ENCODE data around the gene ZG16. TPM values are rescaled to one million over a fixed set of nuclear protein-coding genes. Genes with fewer than 3 reads are reported as not detected.
A peak's percentile ranks its signal among the peaks of the same experiment; 100 is the strongest.

ZG16 gene
- total and polyA plus RNA-seq, 3 experiments from 2014 or later = not detected

GRCh38 chr16:29804020-29804419 lies 26.0 kb downstream of the ZG16 start:
- Histone ChIP-seq H3K4me3 (ENCODE audit: low read length) (no peak overlapping the region), H3K4me1 (ENCODE audit: insufficient read depth, low read length) (peaks cover 21% of the 10 kb centered on the region), H3K9me3 (ENCODE audit: low read length) (no peaks in the 10 kb centered on the region), H3K36me3 (ENCODE audit: insufficient read depth, low read length) (peaks cover 19% of the 10 kb centered on the region), H3K27me3 (ENCODE audit: insufficient read depth, low read length, poor library complexity, severe bottlenecking) (no peaks in the 10 kb centered on the region), H3K27ac (ENCODE audit: low read depth, low read length) (peak overlapping the region; percentile 95)
- H3K4me1 Mint-ChIP-seq = peaks cover 30 to 35% (median 33%) of the 10 kb centered on the region in 3 donors
- H3K4me3 Mint-ChIP-seq = peak overlapping the region; percentile 90 to 100 (median 97)
- peaks cover 3 to 54% (median 4%) of the 10 kb centered on the region in 3 donors for H3K36me3 Mint-ChIP-seq
- H3K27ac Mint-ChIP-seq = peak overlapping the region; percentile 94 to 99 (median 98)
- ChIA-PET POLR2A (interaction anchor here (0.6 to 2.6 kb wide), 6 partner anchors 12 to 102 kb away, joined by 4 to 21 read pairs (median 7); partner anchors contain the start of genes KIF22 and PAGR1), CTCF (interaction anchor here (0.7 to 7.5 kb wide), 10 partner anchors 9 to 103 kb away, joined by 3 to 42 read pairs (median 4); partner anchors contain the start of genes KIF22 and PAGR1)
- H3K27me3 Mint-ChIP-seq = peaks cover 0 to 4% of the 10 kb centered on the region in 2 donors
- DNase-seq = no peak
- no peaks in the 10 kb centered on the region for H3K9me3 Mint-ChIP-seq

- Mint-ChIP-seq H3K4me1 (peaks cover 32 to 38% (median 38%) of the 10 kb centered on the region in 3 donors), H3K27ac (peak overlapping the region; percentile 94 to 100 (median 99)), H3K4me3 (peak overlapping the region; percentile 93 to 100 (median 98)), H3K36me3 (peaks cover 3 to 50% (median 4%) of the 10 kb centered on the region in 3 donors), H3K27me3 (peaks cover 0 to 4% of the 10 kb centered on the region in 2 donors), H3K9me3 (no peaks in the 10 kb centered on the region)
- ChIA-PET CTCF (interaction anchor here (0.7 to 7.5 kb wide), 8 partner anchors 9 to 104 kb away, joined by 3 to 42 read pairs (median 6); partner anchors contain the start of genes KIF22 and PAGR1), POLR2A (interaction anchor here (0.6 to 2.6 kb wide), 9 partner anchors 11 to 259 kb away, joined by 3 to 21 read pairs (median 5); partner anchors contain the start of genes KIF22 and PAGR1)
- peak overlapping the region; percentile 95 for H3K27ac ChIP-seq (ENCODE audit: low read depth, low read length)
- H3K36me3 ChIP-seq (ENCODE audit: insufficient read depth, low read length) = peaks cover 15% of the 10 kb centered on the region
- H3K9me3 ChIP-seq (ENCODE audit: low read length) = no peaks in the 10 kb centered on the region
- peak overlapping the region; percentile 87 for H3K4me3 ChIP-seq (ENCODE audit: low read length)
- peaks cover 27% of the 10 kb centered on the region for H3K4me1 ChIP-seq (ENCODE audit: insufficient read depth, low read length)
- DNase-seq = no peak
- H3K27me3 ChIP-seq (ENCODE audit: insufficient read depth, low read length, poor library complexity, severe bottlenecking) = no peaks in the 10 kb centered on the region
Observed at GRCh38 chr16:29804455-29805231, 26.6 kb downstream of the ZG16 start.

GRCh38 chr16:29805232-29806098 lies 27.4 kb downstream of the ZG16 start:
- peaks cover 40 to 46% (median 46%) of the 10 kb centered on the region in 3 donors for H3K4me1 Mint-ChIP-seq
- Histone ChIP-seq H3K4me1 (ENCODE audit: insufficient read depth, low read length) (peaks cover 35% of the 10 kb centered on the region), H3K27me3 (ENCODE audit: insufficient read depth, low read length, poor library complexity, severe bottlenecking) (no peaks in the 10 kb centered on the region), H3K27ac (ENCODE audit: low read depth, low read length) (peak overlapping the region; percentile 95), H3K9me3 (ENCODE audit: low read length) (no peaks in the 10 kb centered on the region), H3K4me3 (ENCODE audit: low read length) (peak overlapping the region; percentile 87), H3K36me3 (ENCODE audit: insufficient read depth, low read length) (peaks cover 11% of the 10 kb centered on the region)
- H3K4me3 Mint-ChIP-seq = peak overlapping the region; percentile 93 to 100 (median 98)
- peak; percentile 97 to 99 (median 97) for DNase-seq
- CTCF ChIA-PET = interaction anchor here (2.9 to 7.5 kb wide), 4 partner anchors 11 to 105 kb away, joined by 22 to 92 read pairs (median 36); partner anchors contain the start of genes KIF22, MVP and PAGR1
- peak overlapping the region; percentile 94 to 100 (median 99) for H3K27ac Mint-ChIP-seq
- peaks cover 0 to 4% of the 10 kb centered on the region in 2 donors for H3K27me3 Mint-ChIP-seq
- POLR2A ChIA-PET = interaction anchor here (1.0 to 4.1 kb wide), 8 partner anchors 10 to 104 kb away, joined by 3 to 59 read pairs (median 14); partner anchors contain the start of genes KIF22 and PAGR1
- peaks cover 0 to 2% (median 0%) of the 10 kb centered on the region in 5 donors for H3K9me3 Mint-ChIP-seq
- H3K36me3 Mint-ChIP-seq = peaks cover 3 to 50% (median 4%) of the 10 kb centered on the region in 3 donors

- peak within 1 kb of the TSS; percentile 93 to 100 (median 98) for H3K4me3 Mint-ChIP-seq
Observed at GRCh38 chr16:29806099-29806579, 28.1 kb downstream of the ZG16 start, which contains the start of gene MAZ. Gene MAZ, plus strand, starts transcription at chr16:29806529. Its CDS starts 173 bp downstream, at chr16:29806702.

GRCh38 chr16:29806641-29807425 lies 28.8 kb downstream of the ZG16 start:
- Mint-ChIP-seq H3K27me3 (peaks cover 0 to 5% of the 10 kb centered on the region in 2 donors), H3K36me3 (peaks cover 3 to 42% (median 4%) of the 10 kb centered on the region in 3 donors), H3K9me3 (peaks cover 0 to 2% (median 0%) of the 10 kb centered on the region in 5 donors), H3K4me3 (peak overlapping the region; percentile 88 to 96 (median 93)), H3K4me1 (peaks cover 50 to 60% (median 58%) of the 10 kb centered on the region in 3 donors), H3K27ac (peak overlapping the region; percentile 65 to 100 (median 99))
- Histone ChIP-seq H3K4me1 (ENCODE audit: insufficient read depth, low read length) (peaks cover 44% of the 10 kb centered on the region), H3K9me3 (ENCODE audit: low read length) (no peaks in the 10 kb centered on the region), H3K27me3 (ENCODE audit: insufficient read depth, low read length, poor library complexity, severe bottlenecking) (no peaks in the 10 kb centered on the region), H3K4me3 (ENCODE audit: low read length) (peak overlapping the region; percentile 71), H3K27ac (ENCODE audit: low read depth, low read length) (peak overlapping the region; percentile 79), H3K36me3 (ENCODE audit: insufficient read depth, low read length) (peaks cover 5% of the 10 kb centered on the region)
- DNase-seq = peak in 4 of 5 donors; percentile 37 to 70 (median 45)
- ChIA-PET CTCF (interaction anchor here (0.6 to 5.0 kb wide), 16 partner anchors 8 to 132 kb away, joined by 3 to 92 read pairs (median 8); partner anchors contain the start of genes KIF22, MVP and PAGR1), POLR2A (interaction anchor here (0.5 to 4.1 kb wide), 14 partner anchors 10 to 285 kb away, joined by 3 to 59 read pairs (median 6); partner anchors contain the start of genes ALDOA, ASPHD1, C16orf54 and KIF22)

More at GRCh38 chr16:29806099-29806579, 28.1 kb downstream of the ZG16 start, which contains the start of gene MAZ:
- Mint-ChIP-seq H3K9me3 (peaks cover 0 to 2% (median 0%) of the 10 kb centered on the region in 5 donors), H3K4me1 (peaks cover 47 to 53% (median 53%) of the 10 kb centered on the region in 3 donors), H3K27me3 (peaks cover 0 to 4% of the 10 kb centered on the region in 2 donors), H3K36me3 (peaks cover 3 to 46% (median 4%) of the 10 kb centered on the region in 3 donors), H3K27ac (peak within 1 kb of the TSS; percentile 98 to 100 (median 100))
- peak within 1 kb of the TSS; percentile 95 for H3K27ac ChIP-seq (ENCODE audit: low read depth, low read length)
- peak in 1 of 5 donors; percentile 68 for DNase-seq
- H3K27me3 ChIP-seq (ENCODE audit: insufficient read depth, low read length, poor library complexity, severe bottlenecking) = no peaks in the 10 kb centered on the region
- H3K4me1 ChIP-seq (ENCODE audit: insufficient read depth, low read length) = peaks cover 42% of the 10 kb centered on the region
- no peaks in the 10 kb centered on the region for H3K9me3 ChIP-seq (ENCODE audit: low read length)
- peaks cover 10% of the 10 kb centered on the region for H3K36me3 ChIP-seq (ENCODE audit: insufficient read depth, low read length)
- ChIA-PET POLR2A (interaction anchor here (0.6 to 4.1 kb wide), 7 partner anchors 10 to 105 kb away, joined by 6 to 59 read pairs (median 21); partner anchors contain the start of genes KIF22, MVP and PAGR1), CTCF (interaction anchor here (5.0 kb wide), 1 partner anchor 13 kb away, joined by 92 read pairs; the partner anchor contains the start of genes MVP and PAGR1)
- peak within 1 kb of the TSS; percentile 87 for H3K4me3 ChIP-seq (ENCODE audit: low read length)

- H3K36me3 Mint-ChIP-seq = peaks cover 3 to 37% (median 4%) of the 10 kb centered on the region in 3 donors
- DNase-seq = peak; percentile 81 to 93 (median 92)
- Histone ChIP-seq H3K4me1 (ENCODE audit: insufficient read depth, low read length) (peaks cover 48% of the 10 kb centered on the region), H3K36me3 (ENCODE audit: insufficient read depth, low read length) (peaks cover 5% of the 10 kb centered on the region), H3K27ac (ENCODE audit: low read depth, low read length) (peak overlapping the region; percentile 79), H3K4me3 (ENCODE audit: low read length) (peak overlapping the region; percentile 71), H3K27me3 (ENCODE audit: insufficient read depth, low read length, poor library complexity, severe bottlenecking) (no peaks in the 10 kb centered on the region), H3K9me3 (ENCODE audit: low read length) (no peaks in the 10 kb centered on the region)
- peak overlapping the region; percentile 93 to 100 (median 100) for H3K27ac Mint-ChIP-seq
- peaks cover 50 to 67% (median 58%) of the 10 kb centered on the region in 3 donors for H3K4me1 Mint-ChIP-seq
- POLR2A ChIA-PET = interaction anchor here (0.5 to 4.1 kb wide), 20 partner anchors 9 to 1317 kb away, joined by 3 to 59 read pairs (median 5); partner anchors contain the start of genes ALDOA, ASPHD1, C16orf54 and KIF22
- peak overlapping the region; percentile 88 to 96 (median 93) for H3K4me3 Mint-ChIP-seq
- H3K9me3 Mint-ChIP-seq = peaks cover 0 to 2% (median 0%) of the 10 kb centered on the region in 5 donors
- CTCF ChIA-PET = interaction anchor here (0.6 to 5.0 kb wide), 23 partner anchors 9 to 211 kb away, joined by 3 to 92 read pairs (median 4); partner anchors contain the start of genes KIF22, MVP and PAGR1
- H3K27me3 Mint-ChIP-seq = peaks cover 0 to 5% of the 10 kb centered on the region in 2 donors
Observed at GRCh38 chr16:29807426-29808218, 29.6 kb downstream of the ZG16 start.
